H1 (cell line): ENCODE data around the gene MRPL19. TPM values are rescaled to one million over a fixed set of nuclear protein-coding genes. Genes with fewer than 3 reads are reported as not detected.

Experiments used
- CTCF ChIA-PET: fragments of 300-600 bp; sonication (Branson Sonifier 250); formaldehyde crosslinking; loops from one replicate; lab custom pipeline; 2021; ENCODE audit not compliant: partially characterized antibody; lab: Charles Lee
- POLR2A ChIA-PET: fragments of 300-600 bp; sonication (Branson Sonifier 250); formaldehyde crosslinking; loops from one replicate; lab custom pipeline; 2021; ENCODE audit warnings: inconsistent platforms; ENCODE audit not compliant: partially characterized antibody; lab: Charles Lee
- DNase-seq, 2 experiments: peaks; one replicate each; pipeline versions ENCODE4 v3.0.0 to v3.0.0-alpha.2; 2010 to 2022; ENCODE audit warnings: low spot score in 2 of 2, low read depth in 1 of 2, mixed read lengths in 1 of 2
- FAIRE-seq: peaks from 2 replicates; lab custom pipeline; 2011; peaks lifted over from hg19 to GRCh38; lab: Jason Lieb, UNC
- H2AFZ ChIP-seq: 2 replicates; pipeline ENCODE4 v1.8.1; 2012; ENCODE audit warnings: low read length, inconsistent platforms
- H2AK5ac ChIP-seq: 2 replicates; pipeline ENCODE4 v1.6.1; 2013; ENCODE audit warnings: low read depth, low read length
- H2BK120ac ChIP-seq: replicated peaks from 2 replicates; pipeline ENCODE3; 2013; ENCODE audit warnings: low read depth, low read length, inconsistent platforms
- H2BK12ac ChIP-seq: 2 replicates; pipeline ENCODE4 v1.6.1; 2013; ENCODE audit warnings: low read depth, low read length
- H2BK15ac ChIP-seq: 2 replicates; pipeline ENCODE4 v1.6.1; 2013; ENCODE audit warnings: low read length
- H2BK20ac ChIP-seq: 2 replicates; pipeline ENCODE4 v1.6.1; 2013; ENCODE audit warnings: low read length
- H2BK5ac ChIP-seq: 2 replicates; pipeline ENCODE4 v1.6.1; 2013; ENCODE audit warnings: low read depth, low read length
- H3K14ac ChIP-seq: 2 replicates; pipeline ENCODE4 v1.6.1; 2013; ENCODE audit warnings: inconsistent platforms; ENCODE audit not compliant: insufficient read length
- H3K18ac ChIP-seq: 2 replicates; pipeline ENCODE4 v1.6.1; 2013; ENCODE audit warnings: low read length; ENCODE audit errors: extremely low read depth
- H3K23ac ChIP-seq: 2 replicates; pipeline ENCODE4 v1.6.1; 2013; ENCODE audit warnings: inconsistent platforms; ENCODE audit not compliant: insufficient read length
- H3K23me2 ChIP-seq: 2 replicates; pipeline ENCODE4 v1.6.1; 2013; ENCODE audit warnings: low read depth, low read length
- H3K27ac ChIP-seq: 2 replicates; pipeline ENCODE4 v1.6.1; 2011; ENCODE audit warnings: low read depth, low read length, inconsistent platforms
- H3K27me3 ChIP-seq, 4 experiments: replicated peaks in 1 of 4; 1 replicate in 1 of 4; 2 replicates in 3 of 4; pipeline versions ENCODE4 v1.6.1 to v1.8.1; 2011 to 2013; ENCODE audit warnings: low read length in 3 of 4, mild to moderate bottlenecking in 3 of 4, inconsistent platforms in 2 of 4, mixed read lengths in 2 of 4, moderate library complexity in 1 of 4; ENCODE audit not compliant: control insufficient read depth in 3 of 4, insufficient read depth in 3 of 4; ENCODE audit errors: extremely low read depth in 1 of 4
- H3K36me3 ChIP-seq, 4 experiments: 2 replicates each; pipeline versions ENCODE4 v1.6.1 to v1.8.1; 2011 to 2013; ENCODE audit warnings: mild to moderate bottlenecking in 4 of 4, low read length in 3 of 4, moderate library complexity in 2 of 4, control low read depth in 1 of 4, inconsistent platforms in 1 of 4; ENCODE audit not compliant: insufficient read depth in 4 of 4, control insufficient read depth in 2 of 4
- H3K4ac ChIP-seq: replicated peaks from 2 replicates; pipeline ENCODE3; 2013; ENCODE audit warnings: low read length, low read depth, mixed read lengths, inconsistent platforms; ENCODE audit not compliant: insufficient read length
- H3K4me1 ChIP-seq, 4 experiments: replicated peaks in 1 of 4; 1 replicate in 1 of 4; 2 replicates in 3 of 4; pipeline versions ENCODE4 v1.6.1 to v1.8.1; 2011 to 2013; ENCODE audit warnings: low read length in 3 of 4, inconsistent platforms in 2 of 4, mixed read lengths in 1 of 4; ENCODE audit not compliant: insufficient read depth in 4 of 4, control insufficient read depth in 3 of 4
- H3K4me2 ChIP-seq, 2 experiments: 2 replicates each; pipeline versions ENCODE4 v1.6.1 to v1.8.1; 2011 to 2013; ENCODE audit warnings: low read depth in 2 of 2, low read length in 2 of 2, control low read depth in 1 of 2, inconsistent platforms in 1 of 2, mild to moderate bottlenecking in 1 of 2; ENCODE audit not compliant: insufficient read depth in 1 of 2
- H3K4me3 ChIP-seq, 4 experiments: fragments of 200-600, 300-600 bp in 1 of 4; sonication (generic), shearing (Covaris generic), sonication (Bioruptor Twin) in 1 of 4; 2 replicates each; pipeline versions ENCODE4 v1.5.1 to v1.8.1; 2011 to 2016; ENCODE audit warnings: low read length in 4 of 4, low read depth in 3 of 4, control low read depth in 2 of 4, inconsistent platforms in 2 of 4, mild to moderate bottlenecking in 2 of 4, mixed read lengths in 1 of 4, moderate library complexity in 1 of 4; ENCODE audit not compliant: insufficient read depth in 2 of 4; ENCODE audit errors: extremely low read depth in 1 of 4
- H3K56ac ChIP-seq: replicated peaks from 2 replicates; pipeline ENCODE3; 2013; ENCODE audit warnings: low read depth, mild to moderate bottlenecking, mixed read lengths, low read length, inconsistent platforms; ENCODE audit not compliant: insufficient read length
- H3K79me1 ChIP-seq: 2 replicates; pipeline ENCODE4 v1.6.1; 2013; ENCODE audit warnings: low read depth, low read length, control low read depth
- H3K79me2 ChIP-seq, 2 experiments: 2 replicates each; pipeline versions ENCODE4 v1.6.1 to v1.8.1; 2012 to 2013; ENCODE audit warnings: low read length in 2 of 2, mild to moderate bottlenecking in 2 of 2, inconsistent platforms in 1 of 2; ENCODE audit not compliant: insufficient read depth in 2 of 2, control insufficient read depth in 1 of 2
- H3K9ac ChIP-seq, 4 experiments: replicated peaks in 1 of 4; 1 replicate in 1 of 4; 2 replicates in 3 of 4; pipeline versions ENCODE4 v1.6.1 to v1.8.1; 2011 to 2013; ENCODE audit warnings: low read depth in 3 of 4, low read length in 3 of 4, control low read depth in 2 of 4, mild to moderate bottlenecking in 2 of 4, moderate library complexity in 2 of 4, inconsistent platforms in 1 of 4; ENCODE audit errors: extremely low read depth in 1 of 4
- H3K9me3 ChIP-seq, 2 experiments: 2 replicates each; pipeline versions ENCODE4 v1.6.1 to v1.8.1; 2012 to 2013; ENCODE audit warnings: mild to moderate bottlenecking in 2 of 2, moderate library complexity in 2 of 2, control low read depth in 1 of 2, inconsistent platforms in 1 of 2, low read depth in 1 of 2, low read length in 1 of 2, mixed read lengths in 1 of 2; ENCODE audit not compliant: insufficient read depth in 2 of 2
- H4K20me1 ChIP-seq, 2 experiments: replicated peaks in 1 of 2; 2 replicates each; pipeline versions ENCODE3 to v1.8.1; 2011 to 2013; ENCODE audit warnings: inconsistent platforms in 2 of 2, low read length in 2 of 2, mild to moderate bottlenecking in 1 of 2; ENCODE audit not compliant: insufficient read depth in 2 of 2, control insufficient read depth in 1 of 2
- H4K5ac ChIP-seq: 2 replicates; pipeline ENCODE4 v1.6.1; 2013; ENCODE audit warnings: low read length, low read depth, mixed read lengths, inconsistent platforms; ENCODE audit not compliant: insufficient read length
- H4K8ac ChIP-seq: 2 replicates; pipeline ENCODE4 v1.8.0; 2013; ENCODE audit warnings: mild to moderate bottlenecking, moderate library complexity, low read length, inconsistent platforms; ENCODE audit not compliant: insufficient read depth; ENCODE audit errors: extremely low read depth
- H4K91ac ChIP-seq: replicated peaks from 2 replicates; pipeline ENCODE3; 2013; ENCODE audit warnings: low read length, mixed read lengths, inconsistent platforms; ENCODE audit not compliant: insufficient read length
- CBX5 ChIP-seq: fragments of 300-800, 300-1000 bp; sonication (generic); IDR thresholded peaks from 2 replicates; pipeline ENCODE4 v1.7.1; 2016; ENCODE audit warnings: antibody characterized with exemption, low read length, low read depth
- FOSL1 ChIP-seq: IDR thresholded peaks from 2 replicates; pipeline ENCODE4 v1.6.1; 2011; ENCODE audit warnings: mild to moderate bottlenecking, low read depth, low read length, moderate library complexity; ENCODE audit not compliant: insufficient read depth
- GABPA ChIP-seq: IDR thresholded peaks from 2 replicates; pipeline ENCODE4 v1.6.1; 2011; ENCODE audit warnings: mild to moderate bottlenecking, low read length, moderate library complexity, borderline replicate concordance; ENCODE audit not compliant: insufficient read depth
- GTF2F1 ChIP-seq: IDR thresholded peaks from 2 replicates; pipeline ENCODE4 v1.6.1; 2012; ENCODE audit warnings: low read depth, low read length, improper control_type of control experiment, borderline replicate concordance
- HDAC6 ChIP-seq: IDR thresholded peaks from one replicate; pipeline ENCODE4 v1.7.1; 2012; ENCODE audit warnings: low read depth, mild to moderate bottlenecking, inconsistent platforms, low read length, moderate library complexity
- MAFK ChIP-seq: IDR thresholded peaks from 2 replicates; pipeline ENCODE4 v1.6.1; 2012; ENCODE audit warnings: low read depth, mild to moderate bottlenecking, improper control_type of control experiment, low read length
- SAP30 ChIP-seq: fragments of 300-600 bp; sonication (generic); IDR thresholded peaks from 2 replicates; pipeline ENCODE4 v1.7.1; 2012; ENCODE audit warnings: low read length, moderate library complexity, mild to moderate bottlenecking, inconsistent platforms; ENCODE audit not compliant: insufficient read depth, insufficient replicate concordance
- SIN3A ChIP-seq, 2 experiments: IDR thresholded peaks in 1 of 2; conservative IDR thresholded peaks in 1 of 2; 2 replicates each; pipeline ENCODE4 v1.6.1; 2011 to 2012; ENCODE audit warnings: low read length in 2 of 2, improper control_type of control experiment in 1 of 2, low read depth in 1 of 2, mild to moderate bottlenecking in 1 of 2
- SIRT6 ChIP-seq: IDR thresholded peaks from one replicate; pipeline ENCODE4 v1.7.1; 2012; ENCODE audit warnings: low read length, inconsistent platforms
- SP1 ChIP-seq: IDR thresholded peaks from 2 replicates; pipeline ENCODE4 v1.6.1; 2011; ENCODE audit warnings: low read depth, low read length
- SRF ChIP-seq: IDR thresholded peaks from 2 replicates; pipeline ENCODE4 v1.6.1; 2011; ENCODE audit warnings: mild to moderate bottlenecking, low read depth, low read length, moderate library complexity
- WGBS, 2 experiments: shearing (Covaris generic) in 1 of 2; methylation state at CpG; one replicate each; pipeline versions ENCODE4 v1.1.6 to v1.1.7; 2013 to 2015; ENCODE audit warnings: low lambda C conversion rate in 2 of 2, mixed read lengths in 2 of 2, inconsistent platforms in 1 of 2, low coverage in 1 of 2, missing lambda C conversion rate in 1 of 2; ENCODE audit not compliant: insufficient replicate concordance in 2 of 2, insufficient coverage in 1 of 2, insufficient read length in 1 of 2; ENCODE audit errors: extremely low coverage in 1 of 2, missing lambda C conversion rate in 1 of 2; 5-methylcytosine and 5-hydroxymethylcytosine counted together
- polyA plus RNA-seq, 7 experiments: library from polyadenylated mRNA; depleted of rRNA in 3 of 7; stranded (reverse) in 5 of 7; unstranded in 2 of 7; fragments of >200 nt in 5 of 7; fragments of 200-250 nt in 2 of 7; gene quantifications; 1 replicate in 5 of 7; 2 replicates in 1 of 7; 4 replicates in 1 of 7; pipeline versions ENCODE4 v1.2.1 to v1.2.3, GENCODE V29; 2011 to 2013; ENCODE audit warnings: missing spikeins in 2 of 7, mixed read lengths in 2 of 7
- total RNA-seq: library from RNA; stranded (reverse); fragmentation: NEBNext Ultra II Directional; extraction: Animal tissue kit (Norgen Biotek cat#: 25700); gene quantifications from 2 replicates; pipeline ENCODE4 v1.2.1, GENCODE V29; 2021
- TF ChIP-seq, protein P1 (sequence below): IDR thresholded peaks from 2 replicates; pipeline ENCODE4 v1.6.1; 2012; ENCODE audit warnings: low read length, inconsistent platforms

Gene MRPL19
- total and polyA plus RNA-seq, 2 of the 8 experiments (the other 6 are each of a cell fraction or from before 2014, with no cell fraction given), result 18.1 to 75.2 TPM

DNA sequence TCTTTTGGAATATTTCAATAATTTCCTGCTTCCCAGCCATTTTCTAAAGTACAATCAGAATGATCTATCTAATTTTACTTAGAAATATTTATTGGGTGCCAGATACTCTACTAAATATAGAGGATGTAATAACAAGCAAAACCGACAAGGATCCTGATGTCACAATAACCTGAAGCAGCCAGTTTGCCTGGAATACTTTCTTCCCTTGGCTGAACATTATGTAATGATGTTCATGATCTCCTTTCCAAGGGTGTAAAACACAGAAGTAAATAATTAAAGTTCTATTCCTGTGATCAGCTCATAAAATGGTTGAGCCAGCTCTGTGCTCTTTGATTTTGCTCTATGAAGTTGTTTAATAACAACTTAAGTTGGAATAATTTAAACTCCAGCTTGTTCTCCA is 2.6 kb upstream of the MRPL19 start:
- H3K4me1 ChIP-seq, result no peaks in the 10 kb centered on the region
- no peak overlapping the region for H3K23ac ChIP-seq
- 90% methylated on average over 1 of the region's 1 CpG; no CpG with 5 or more reads in 1 of the 2 experiments for WGBS, 2 experiments
- no peaks in the 10 kb centered on the region for H3K79me1 ChIP-seq
- H2BK12ac ChIP-seq, result no peak overlapping the region
- 0 out of 2 replicates have a peak, but pooled peaks cover 3% of the 10 kb centered on the region for H3K23me2 ChIP-seq
- no peak overlapping the region for H3K4ac ChIP-seq
- ChIA-PET POLR2A (no interaction called here), CTCF (interaction anchor here (0.9 to 1.7 kb wide), 4 partner anchors 9 to 38 kb away, joined by 3 to 5 read pairs (median 3); no protein-coding TSS in a partner anchor)
- no peaks in the 10 kb centered on the region for H4K20me1 ChIP-seq
- H2BK20ac ChIP-seq, result no peak overlapping the region
- no peaks in the 10 kb centered on the region for H3K9me3 ChIP-seq
- no peak overlapping the region for H4K5ac ChIP-seq
- H2BK5ac ChIP-seq, result no peak overlapping the region
- no peak overlapping the region for H3K18ac ChIP-seq
- H2AFZ ChIP-seq, result no peak overlapping the region
- no peak overlapping the region for H2BK120ac ChIP-seq
- peaks cover 0 to 22% of the 10 kb centered on the region in 2 experiments; a peak in 2 of 4 replicates for H3K79me2 ChIP-seq
- H3K4me3 ChIP-seq, result no peak overlapping the region
- FAIRE-seq, result no peak
- no peak overlapping the region for H4K8ac ChIP-seq
- H3K9ac ChIP-seq, result no peak overlapping the region
- DNase-seq, result no peak
- H2AK5ac ChIP-seq, result no peak overlapping the region
- peaks cover 0 to 4% (median 0%) of the 10 kb centered on the region in 4 experiments; a peak in 1 of 8 replicates for H3K36me3 ChIP-seq
- H3K4me2 ChIP-seq, result no peak overlapping the region
- no peak overlapping the region for H2BK15ac ChIP-seq
- H3K27ac ChIP-seq, result no peak overlapping the region
- H3K56ac ChIP-seq, result no peak overlapping the region
- H3K27me3 ChIP-seq, result no peaks in the 10 kb centered on the region
- no peak overlapping the region for H4K91ac ChIP-seq
- H3K14ac ChIP-seq, result no peak overlapping the region
- TF ChIP-seq SP1, result no peak
- TF ChIP-seq SIRT6, result no peak
- no peak for TF ChIP-seq SAP30
- TF ChIP-seq CBX5, result no peak
- TF ChIP-seq GTF2F1, result no peak
- no peak for TF ChIP-seq FOSL1
- TF ChIP-seq SIN3A (conservative IDR thresholded peaks at IDR 0.05 in 1 of 2, IDR thresholded peaks at IDR 0.05 in 1 of 2; ENCODE audit: low read depth in 1 of 2, low read length in 2 of 2), result no peak
- TF ChIP-seq, protein P1, sequence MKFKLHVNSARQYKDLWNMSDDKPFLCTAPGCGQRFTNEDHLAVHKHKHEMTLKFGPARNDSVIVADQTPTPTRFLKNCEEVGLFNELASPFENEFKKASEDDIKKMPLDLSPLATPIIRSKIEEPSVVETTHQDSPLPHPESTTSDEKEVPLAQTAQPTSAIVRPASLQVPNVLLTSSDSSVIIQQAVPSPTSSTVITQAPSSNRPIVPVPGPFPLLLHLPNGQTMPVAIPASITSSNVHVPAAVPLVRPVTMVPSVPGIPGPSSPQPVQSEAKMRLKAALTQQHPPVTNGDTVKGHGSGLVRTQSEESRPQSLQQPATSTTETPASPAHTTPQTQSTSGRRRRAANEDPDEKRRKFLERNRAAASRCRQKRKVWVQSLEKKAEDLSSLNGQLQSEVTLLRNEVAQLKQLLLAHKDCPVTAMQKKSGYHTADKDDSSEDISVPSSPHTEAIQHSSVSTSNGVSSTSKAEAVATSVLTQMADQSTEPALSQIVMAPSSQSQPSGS, result no peak
- no peak for TF ChIP-seq SRF
- TF ChIP-seq GABPA, result no peak
- no peak for TF ChIP-seq MAFK
- no peak for TF ChIP-seq HDAC6
